Heart left ventricle (tissue), 13 donors: ENCODE measurements around the gene TULP4.

Source experiments
- CTCF ChIP-seq, 12 donors: fragments of 200-600 bp; sonication (generic) in 4 of 12; IDR thresholded peaks; one replicate each; pipeline versions ENCODE4 v1.5.0 to v1.8.0; 2018 to 2022; ENCODE audit warnings: antibody characterized with exemption in 12 of 12, mild to moderate bottlenecking in 5 of 12
- POLR2A ChIP-seq, 2 donors: fragments of 450-650 bp; IDR thresholded peaks; one replicate each; pipeline ENCODE4 v1.6.1; 2017; ENCODE audit warnings: antibody characterized with exemption in 2 of 2, mild to moderate bottlenecking in 2 of 2, moderate library complexity in 2 of 2
- donor health status: ischemic (EF 13 %, LVEDD 7.1; RV severe dilation, severe dysfunction).
- donor health status: DM: no; HTN: yes; CAD: no.
- donor health status: DM: no; HTN: no; CAD: no.
- donor health status: ischemic (EF 25% LVEDD 6.9; RV normal size, moderate dysfunction).
- donor health status: ischemic (EF 25% LVEDD 5.7; RV mildly dilated, moderate dysfunction).
- donor health status: ischemic (EF 35%, LVEDD 5.7; RV mildly dilated, moderate dysfunction).
- donor health status: nonischemic (EF 11% LVEDD 7.7; RV severe dilation, severe dysfunction).
- donor health status: DM: yes; HTN: yes; CAD: no.
- donor health status: PGD.
- donor health status: ischemic (EF 29% LVEDD 5.4; RV normal size, mild dysfunction).
- donor health status: nonischemic (EF 23%, LVEDD 6.1; RV moderate dilation, normal function).

- TF ChIP-seq CTCF (IDR thresholded peaks at IDR 0.05), result no peak
- TF ChIP-seq POLR2A (IDR thresholded peaks at IDR 0.05), result no peak
Measured at GRCh38 chr6:158488065-158488464, 175.8 kb downstream of the TULP4 start.
